ENCODE data around the gene STOM. TPM values are rescaled to one million over a fixed set of nuclear protein-coding genes. Genes with fewer than 3 reads are reported as not detected.
"Not testable (repeated sequence)": the region's sequence is repeated elsewhere in the genome, so short reads cannot be mapped to it uniquely, and the experiment has no call there.

The STOM gene
- total and polyA plus RNA-seq, 4 donors = 311 to 470 (median 409) TPM

- H3K9ac ChIP-seq (ENCODE audit: insufficient read depth in 1 of 2, low read length in 2 of 2) = no peak overlapping the region
- WGBS, 2 donors = 43 to 62% methylated on average over 5 of the region's 5 CpGs
These were observed 28.3 kb upstream of the STOM start for GRCh38 chr9:121398374-121398773.

GRCh38 chr9:121397277-121397676 is 27.2 kb upstream of the STOM start:
- H3K9me3 ChIP-seq (ENCODE audit: control insufficient read depth in 4 of 4, insufficient read depth in 3 of 4, low read length in 3 of 4); H3K27ac ChIP-seq (ENCODE audit: low read depth in 1 of 2, low read length in 1 of 2); H3K4me1 ChIP-seq (ENCODE audit: control insufficient read depth in 5 of 5, insufficient read depth in 5 of 5, low read length in 5 of 5); H3K27me3 ChIP-seq (ENCODE audit: control insufficient read depth in 3 of 3, insufficient read depth in 3 of 3, low read length in 2 of 3); H3K4me3 ChIP-seq; H3K9ac ChIP-seq (ENCODE audit: insufficient read depth in 1 of 2, low read length in 2 of 2); H3K36me3 ChIP-seq (ENCODE audit: control insufficient read depth in 4 of 4, insufficient read depth in 4 of 4, low read length in 4 of 4); DNase-seq; ATAC-seq (ENCODE audit: insufficient read depth, low FRiP score): not testable (repeated sequence)
- WGBS, 2 donors = 100% methylated on average over 1 of the region's 1 CpG

More at GRCh38 chr9:121398374-121398773, 28.3 kb upstream of the STOM start:
- TF ChIP-seq, protein P1, sequence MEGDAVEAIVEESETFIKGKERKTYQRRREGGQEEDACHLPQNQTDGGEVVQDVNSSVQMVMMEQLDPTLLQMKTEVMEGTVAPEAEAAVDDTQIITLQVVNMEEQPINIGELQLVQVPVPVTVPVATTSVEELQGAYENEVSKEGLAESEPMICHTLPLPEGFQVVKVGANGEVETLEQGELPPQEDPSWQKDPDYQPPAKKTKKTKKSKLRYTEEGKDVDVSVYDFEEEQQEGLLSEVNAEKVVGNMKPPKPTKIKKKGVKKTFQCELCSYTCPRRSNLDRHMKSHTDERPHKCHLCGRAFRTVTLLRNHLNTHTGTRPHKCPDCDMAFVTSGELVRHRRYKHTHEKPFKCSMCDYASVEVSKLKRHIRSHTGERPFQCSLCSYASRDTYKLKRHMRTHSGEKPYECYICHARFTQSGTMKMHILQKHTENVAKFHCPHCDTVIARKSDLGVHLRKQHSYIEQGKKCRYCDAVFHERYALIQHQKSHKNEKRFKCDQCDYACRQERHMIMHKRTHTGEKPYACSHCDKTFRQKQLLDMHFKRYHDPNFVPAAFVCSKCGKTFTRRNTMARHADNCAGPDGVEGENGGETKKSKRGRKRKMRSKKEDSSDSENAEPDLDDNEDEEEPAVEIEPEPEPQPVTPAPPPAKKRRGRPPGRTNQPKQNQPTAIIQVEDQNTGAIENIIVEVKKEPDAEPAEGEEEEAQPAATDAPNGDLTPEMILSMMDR (IDR thresholded peaks at IDR 0.05; ENCODE audit: control extremely low read depth, extremely low read depth) = no peak
- Histone ChIP-seq H3K27me3 (ENCODE audit: control insufficient read depth in 3 of 3, insufficient read depth in 3 of 3, low read length in 2 of 3) (no peaks in the 10 kb centered on the region), H3K27ac (ENCODE audit: low read depth in 1 of 2, low read length in 1 of 2) (no peak overlapping the region), H3K36me3 (ENCODE audit: control insufficient read depth in 4 of 4, insufficient read depth in 4 of 4, low read length in 4 of 4) (no peaks in the 10 kb centered on the region), H3K4me1 (ENCODE audit: control insufficient read depth in 5 of 5, insufficient read depth in 5 of 5, low read length in 5 of 5) (peaks cover 0 to under 1% (median 0%) of the 10 kb centered on the region in 5 donors), H3K9me3 (ENCODE audit: control insufficient read depth in 4 of 4, insufficient read depth in 3 of 4, low read length in 3 of 4) (peaks cover 0 to 3% (median 0%) of the 10 kb centered on the region in 4 donors), H3K4me3 (no peak overlapping the region)
- ATAC-seq (ENCODE audit: insufficient read depth, low FRiP score) (no peak), DNase-seq (no peak)

DNA sequence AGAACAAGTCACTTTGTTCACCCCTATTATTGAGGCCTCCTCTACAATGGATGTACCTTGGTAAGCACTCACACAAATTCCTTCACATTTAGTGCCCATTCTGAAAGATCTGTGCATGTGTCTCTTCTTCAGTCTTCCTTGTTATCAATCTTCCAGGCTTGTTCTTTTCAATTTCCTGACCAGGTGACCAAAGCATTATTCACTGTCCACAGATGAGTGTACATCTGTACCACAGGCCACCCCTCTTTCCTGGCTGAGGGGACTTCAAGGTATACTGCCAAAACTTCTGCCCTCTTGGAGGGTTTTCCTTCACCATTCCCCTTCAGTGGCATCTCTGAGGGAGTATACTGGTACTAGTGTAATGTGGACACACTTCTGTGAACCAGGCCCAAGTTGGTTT is 25.5 kb upstream of the STOM start:
- DNase-seq (no peak), ATAC-seq (ENCODE audit: insufficient read depth, low FRiP score) (no peak)
- Histone ChIP-seq H3K4me1 (ENCODE audit: control insufficient read depth in 5 of 5, insufficient read depth in 5 of 5, low read length in 5 of 5) (peaks cover 0 to 2% (median 0%) of the 10 kb centered on the region in 5 donors), H3K4me3 (no peak overlapping the region), H3K9me3 (ENCODE audit: control insufficient read depth in 4 of 4, insufficient read depth in 3 of 4, low read length in 3 of 4) (peaks cover 0 to 3% (median 0%) of the 10 kb centered on the region in 4 donors), H3K9ac (ENCODE audit: insufficient read depth in 1 of 2, low read length in 2 of 2) (no peak overlapping the region), H3K27me3 (ENCODE audit: control insufficient read depth in 3 of 3, insufficient read depth in 3 of 3, low read length in 2 of 3) (no peaks in the 10 kb centered on the region), H3K27ac (ENCODE audit: low read depth in 1 of 2, low read length in 1 of 2) (no peak overlapping the region), H3K36me3 (ENCODE audit: control insufficient read depth in 4 of 4, insufficient read depth in 4 of 4, low read length in 4 of 4) (no peaks in the 10 kb centered on the region)
- TF ChIP-seq, protein P1 (IDR thresholded peaks at IDR 0.05; ENCODE audit: control extremely low read depth, extremely low read depth) = no peak

DNA sequence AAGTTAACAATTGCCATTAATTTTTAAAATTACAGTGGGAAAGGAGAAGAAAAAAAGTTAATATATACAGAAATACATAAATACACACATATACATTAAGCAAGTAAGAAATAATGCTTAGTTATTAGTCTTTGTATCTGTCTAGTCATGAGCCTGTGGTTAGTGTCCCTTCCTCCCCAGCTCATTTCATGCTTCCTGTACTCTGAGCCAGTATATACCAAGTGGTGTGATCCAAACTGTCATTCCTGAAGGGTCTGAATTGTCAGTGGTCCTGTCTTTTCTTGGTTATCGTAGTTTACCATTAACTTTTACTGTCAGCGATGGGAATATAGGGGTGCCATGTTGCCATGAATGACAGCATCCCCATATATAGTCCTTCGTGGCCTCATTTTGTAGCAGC is 24.2 kb upstream of the STOM start:
- ATAC-seq (ENCODE audit: insufficient read depth, low FRiP score) = no peak
- Histone ChIP-seq H3K9me3 (ENCODE audit: control insufficient read depth in 4 of 4, insufficient read depth in 3 of 4, low read length in 3 of 4) (peaks cover 0 to 3% (median 0%) of the 10 kb centered on the region in 4 donors), H3K36me3 (ENCODE audit: control insufficient read depth in 4 of 4, insufficient read depth in 4 of 4, low read length in 4 of 4) (no peaks in the 10 kb centered on the region), H3K27ac (ENCODE audit: low read depth in 1 of 2, low read length in 1 of 2) (no peak overlapping the region), H3K27me3 (ENCODE audit: control insufficient read depth in 3 of 3, insufficient read depth in 3 of 3, low read length in 2 of 3) (no peaks in the 10 kb centered on the region), H3K4me1 (ENCODE audit: control insufficient read depth in 5 of 5, insufficient read depth in 5 of 5, low read length in 5 of 5) (peaks cover 0 to 2% (median 0%) of the 10 kb centered on the region in 5 donors), H3K9ac (ENCODE audit: insufficient read depth in 1 of 2, low read length in 2 of 2) (no peak overlapping the region), H3K4me3 (no peak overlapping the region)
- DNase-seq = no peak
- WGBS, 2 donors = 64 to 87% methylated on average over 3 of the region's 3 CpGs
- TF ChIP-seq, protein P1 (IDR thresholded peaks at IDR 0.05; ENCODE audit: control extremely low read depth, extremely low read depth) = no peak
